Osteoblast (primary cell): ENCODE data around the gene ADAMTS17. TPM values are rescaled to one million over a fixed set of nuclear protein-coding genes. Genes with fewer than 3 reads are reported as not detected.

Source experiments
- DNase-seq: peaks from one replicate; pipeline ENCODE4 v3.0.0; 2011; ENCODE audit warnings: low spot score, mixed read lengths; ENCODE audit not compliant: insufficient read length; ENCODE audit errors: missing footprints
- H2AFZ ChIP-seq: 2 replicates; pipeline ENCODE4 v1.6.0; 2011; ENCODE audit warnings: mild to moderate bottlenecking, low read length
- H3K27ac ChIP-seq: 2 replicates; pipeline ENCODE4 v1.5.1; 2011; ENCODE audit warnings: mild to moderate bottlenecking, low read depth, low read length, moderate library complexity
- H3K27me3 ChIP-seq: 2 replicates; pipeline ENCODE4 v1.6.0; 2012; ENCODE audit warnings: mild to moderate bottlenecking, control low read depth, inconsistent platforms, low read length, moderate library complexity; ENCODE audit not compliant: insufficient read depth
- H3K36me3 ChIP-seq: 2 replicates; pipeline ENCODE4 v1.5.1; 2011; ENCODE audit warnings: mild to moderate bottlenecking, low read length, control low read depth, moderate library complexity; ENCODE audit not compliant: insufficient read depth
- H3K4me1 ChIP-seq: 2 replicates; pipeline ENCODE4 v1.5.1; 2011; ENCODE audit warnings: mild to moderate bottlenecking, low read length, control low read depth, moderate library complexity; ENCODE audit not compliant: insufficient read depth
- H3K4me2 ChIP-seq: 2 replicates; pipeline ENCODE4 v1.6.0; 2011; ENCODE audit warnings: mild to moderate bottlenecking, low read length; ENCODE audit not compliant: insufficient read depth
- H3K4me3 ChIP-seq: fragments of 200-600 bp; sonication (generic); 3 replicates; pipeline ENCODE4 v1.5.1; 2012; ENCODE audit warnings: mild to moderate bottlenecking, low read length, inconsistent platforms; ENCODE audit not compliant: insufficient read depth
- H3K79me2 ChIP-seq: 2 replicates; pipeline ENCODE4 v1.6.0; 2012; ENCODE audit warnings: mild to moderate bottlenecking, low read length, control low read depth, inconsistent platforms; ENCODE audit not compliant: insufficient read depth
- H3K9me3 ChIP-seq: 2 replicates; pipeline ENCODE4 v1.5.1; 2011; ENCODE audit warnings: low read depth, low read length, control low read depth
- H4K20me1 ChIP-seq: 2 replicates; pipeline ENCODE4 v1.6.0; 2012; ENCODE audit warnings: mild to moderate bottlenecking, low read length, control low read depth; ENCODE audit not compliant: insufficient read depth
- CTCF ChIP-seq: IDR thresholded peaks from 2 replicates; pipeline ENCODE4 v1.5.1; 2011; ENCODE audit warnings: mild to moderate bottlenecking, low read depth, low read length, moderate library complexity; ENCODE audit errors: extremely low read depth
- total RNA-seq: library from RNA; depleted of rRNA; stranded (reverse); fragments of >200 nt; gene quantifications from 2 replicates; pipeline ENCODE4 v1.2.3, GENCODE V29; 2012

Gene ADAMTS17
- total RNA-seq, 1 donor: under 0.01 TPM

GRCh38 chr15:100234158-100235029, 107.4 kb downstream of the ADAMTS17 start:
- no peaks in the 10 kb centered on the region for H3K79me2 ChIP-seq
- TF ChIP-seq CTCF: no peak
- H2AFZ ChIP-seq: no peak overlapping the region
- no peak for DNase-seq
- H3K36me3 ChIP-seq: no peaks in the 10 kb centered on the region
- no peaks in the 10 kb centered on the region for H3K9me3 ChIP-seq
- H3K4me1 ChIP-seq: no peaks in the 10 kb centered on the region
- H3K4me2 ChIP-seq: no peak overlapping the region
- H3K27me3 ChIP-seq: no peaks in the 10 kb centered on the region
- H3K27ac ChIP-seq: no peak overlapping the region
- no peaks in the 10 kb centered on the region for H4K20me1 ChIP-seq
- no peak overlapping the region for H3K4me3 ChIP-seq

GRCh38 chr15:100230784-100231183, 111.0 kb downstream of the ADAMTS17 start:
- Histone ChIP-seq H3K36me3 (no peaks in the 10 kb centered on the region), H2AFZ (no peak overlapping the region), H4K20me1 (no peaks in the 10 kb centered on the region), H3K4me2 (no peak overlapping the region), H3K4me3 (no peak overlapping the region), H3K4me1 (no peaks in the 10 kb centered on the region), H3K27me3 (no peaks in the 10 kb centered on the region), H3K9me3 (no peaks in the 10 kb centered on the region), H3K79me2 (no peaks in the 10 kb centered on the region), H3K27ac (no peak overlapping the region)
- no peak for DNase-seq
- no peak for TF ChIP-seq CTCF

GRCh38 chr15:100229181-100230163, 112.3 kb downstream of the ADAMTS17 start:
- H3K9me3 ChIP-seq: no peaks in the 10 kb centered on the region
- TF ChIP-seq CTCF: no peak
- no peak for DNase-seq
- H3K36me3 ChIP-seq: no peaks in the 10 kb centered on the region
- H3K27me3 ChIP-seq: no peaks in the 10 kb centered on the region
- no peaks in the 10 kb centered on the region for H3K79me2 ChIP-seq
- no peak overlapping the region for H2AFZ ChIP-seq
- no peaks in the 10 kb centered on the region for H3K4me1 ChIP-seq
- no peaks in the 10 kb centered on the region for H4K20me1 ChIP-seq
- no peak overlapping the region for H3K4me2 ChIP-seq
- no peak overlapping the region for H3K4me3 ChIP-seq
- no peak overlapping the region for H3K27ac ChIP-seq

GRCh38 chr15:100227781-100228180, 114.0 kb downstream of the ADAMTS17 start:
- Histone ChIP-seq H3K27me3 (no peaks in the 10 kb centered on the region), H3K9me3 (no peaks in the 10 kb centered on the region), H3K4me3 (no peak overlapping the region), H3K36me3 (no peaks in the 10 kb centered on the region), H2AFZ (no peak overlapping the region), H4K20me1 (no peaks in the 10 kb centered on the region), H3K27ac (no peak overlapping the region), H3K4me1 (no peaks in the 10 kb centered on the region), H3K4me2 (no peak overlapping the region), H3K79me2 (no peaks in the 10 kb centered on the region)
- no peak for TF ChIP-seq CTCF
- DNase-seq: no peak
